KMS-11 (cell line): ENCODE measurements around the gene WFIKKN2.

Experiments
- H2AFZ ChIP-seq: fragments of 200-600 bp; sonication (generic); 2 replicates; pipeline ENCODE4 v1.6.1; 2016; ENCODE audit warnings: antibody characterized with exemption, mixed run types, low read depth
- H3K27ac ChIP-seq: fragments of 200-600 bp; sonication (generic); 2 replicates; pipeline ENCODE4 v1.6.1; 2016; ENCODE audit warnings: mild to moderate bottlenecking, mixed run types
- H3K27me3 ChIP-seq: fragments of 200-600 bp; sonication (generic); 2 replicates; pipeline ENCODE4 v1.6.1; 2017; ENCODE audit warnings: mild to moderate bottlenecking, low read depth, mixed run types, moderate library complexity; ENCODE audit not compliant: insufficient read depth
- H3K36me3 ChIP-seq: fragments of 200-600 bp; sonication (generic); 2 replicates; pipeline ENCODE4 v1.6.1; 2017; ENCODE audit warnings: mild to moderate bottlenecking, mixed run types; ENCODE audit not compliant: insufficient read depth
- H3K4me1 ChIP-seq: fragments of 200-600 bp; sonication (generic); 2 replicates; pipeline ENCODE4 v1.6.1; 2016; ENCODE audit warnings: mild to moderate bottlenecking, low read depth, mixed run types; ENCODE audit not compliant: poor library complexity, severe bottlenecking
- H3K4me2 ChIP-seq: fragments of 200-600 bp; sonication (generic); 2 replicates; pipeline ENCODE4 v1.7.0; 2016; ENCODE audit warnings: mild to moderate bottlenecking, mixed run types
- H3K4me3 ChIP-seq: fragments of 200-600 bp; sonication (generic); IDR thresholded peaks from 2 replicates; pipeline ENCODE4 v1.6.1; 2017; ENCODE audit warnings: low read depth, low read length, mixed read lengths; ENCODE audit not compliant: insufficient read depth
- H3K79me2 ChIP-seq: fragments of 200-600 bp; sonication (generic); 2 replicates; pipeline ENCODE4 v1.6.1; 2016; ENCODE audit warnings: low read depth, mixed run types; ENCODE audit not compliant: insufficient read depth
- H3K9ac ChIP-seq: fragments of 200-600 bp; sonication (generic); 2 replicates; pipeline ENCODE4 v1.6.1; 2016; ENCODE audit warnings: mild to moderate bottlenecking, mixed run types
- H4K20me1 ChIP-seq: fragments of 200-600 bp; sonication (generic); 2 replicates; pipeline ENCODE4 v1.6.1; 2016; ENCODE audit warnings: mild to moderate bottlenecking, mixed run types; ENCODE audit not compliant: insufficient read depth
- TF ChIP-seq, protein P1 (sequence below): fragments of 200-600 bp; sonication (generic); conservative IDR thresholded peaks from 2 replicates; pipeline ENCODE4 v1.6.1; 2017; ENCODE audit warnings: low read depth, mild to moderate bottlenecking, antibody characterized with exemption, low read length, moderate library complexity, mixed read lengths

Gene WFIKKN2

GRCh38 chr17:50837286-50837979 is 2.0 kb downstream of the WFIKKN2 start:
- no peaks in the 10 kb centered on the region for H4K20me1 ChIP-seq
- no peak overlapping the region for H2AFZ ChIP-seq
- TF ChIP-seq, protein P1, sequence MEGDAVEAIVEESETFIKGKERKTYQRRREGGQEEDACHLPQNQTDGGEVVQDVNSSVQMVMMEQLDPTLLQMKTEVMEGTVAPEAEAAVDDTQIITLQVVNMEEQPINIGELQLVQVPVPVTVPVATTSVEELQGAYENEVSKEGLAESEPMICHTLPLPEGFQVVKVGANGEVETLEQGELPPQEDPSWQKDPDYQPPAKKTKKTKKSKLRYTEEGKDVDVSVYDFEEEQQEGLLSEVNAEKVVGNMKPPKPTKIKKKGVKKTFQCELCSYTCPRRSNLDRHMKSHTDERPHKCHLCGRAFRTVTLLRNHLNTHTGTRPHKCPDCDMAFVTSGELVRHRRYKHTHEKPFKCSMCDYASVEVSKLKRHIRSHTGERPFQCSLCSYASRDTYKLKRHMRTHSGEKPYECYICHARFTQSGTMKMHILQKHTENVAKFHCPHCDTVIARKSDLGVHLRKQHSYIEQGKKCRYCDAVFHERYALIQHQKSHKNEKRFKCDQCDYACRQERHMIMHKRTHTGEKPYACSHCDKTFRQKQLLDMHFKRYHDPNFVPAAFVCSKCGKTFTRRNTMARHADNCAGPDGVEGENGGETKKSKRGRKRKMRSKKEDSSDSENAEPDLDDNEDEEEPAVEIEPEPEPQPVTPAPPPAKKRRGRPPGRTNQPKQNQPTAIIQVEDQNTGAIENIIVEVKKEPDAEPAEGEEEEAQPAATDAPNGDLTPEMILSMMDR: no peak
- no peak overlapping the region for H3K4me2 ChIP-seq
- H3K4me3 ChIP-seq: no peak overlapping the region
- H3K9ac ChIP-seq: no peak overlapping the region
- no peaks in the 10 kb centered on the region for H3K79me2 ChIP-seq
- no peaks in the 10 kb centered on the region for H3K27me3 ChIP-seq
- H3K36me3 ChIP-seq: no peaks in the 10 kb centered on the region
- no peaks in the 10 kb centered on the region for H3K4me1 ChIP-seq
- no peak overlapping the region for H3K27ac ChIP-seq

DNA sequence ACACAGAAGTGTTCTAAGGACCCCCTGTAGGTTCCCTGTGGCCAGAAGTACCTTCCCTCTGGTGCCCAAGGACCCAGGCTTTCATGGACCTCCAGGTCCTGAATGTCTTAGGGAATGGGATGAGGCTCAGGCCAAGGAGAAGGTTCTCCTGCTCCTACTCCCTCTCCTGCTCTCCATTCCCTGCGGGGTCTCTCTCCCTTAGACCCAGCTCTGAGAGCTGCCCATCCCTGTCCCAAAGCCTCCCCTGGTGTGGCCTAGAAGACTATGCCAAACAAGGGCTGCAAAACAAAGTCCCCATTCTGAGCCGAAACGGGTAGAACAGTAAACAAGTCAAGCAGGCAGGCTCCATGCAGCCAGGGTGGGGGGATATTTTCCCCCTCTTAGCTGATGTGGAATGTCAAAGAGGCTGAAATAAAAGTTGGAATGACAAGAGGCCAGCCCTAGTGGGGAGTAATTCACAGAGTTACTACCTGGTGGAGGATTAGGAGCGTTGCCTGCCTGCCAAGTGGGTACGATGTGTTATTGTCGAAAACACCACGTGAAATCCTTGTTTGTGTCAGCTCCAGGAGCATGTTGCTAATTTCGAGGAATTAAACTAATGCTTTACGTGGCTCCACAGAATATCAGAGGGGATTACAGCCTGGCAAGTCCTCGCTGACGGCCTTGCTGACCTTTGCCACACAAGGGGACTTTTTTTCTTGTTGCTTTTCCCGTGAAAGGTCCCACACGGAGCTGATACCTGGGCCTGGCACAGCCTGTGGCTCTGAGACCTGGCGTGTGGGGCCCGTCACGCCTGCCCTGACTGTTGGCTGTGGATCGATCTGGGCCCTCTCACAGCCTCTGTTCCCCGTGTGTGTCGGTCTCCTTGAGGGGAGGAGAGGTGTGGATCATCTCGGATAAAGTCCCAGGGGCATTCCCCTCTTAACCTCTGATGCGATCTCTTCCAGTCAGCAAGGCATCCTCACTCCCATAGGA is 2.9 kb downstream of the WFIKKN2 start:
- Histone ChIP-seq H3K4me1 (no peaks in the 10 kb centered on the region), H3K79me2 (no peaks in the 10 kb centered on the region), H3K36me3 (no peaks in the 10 kb centered on the region), H4K20me1 (no peaks in the 10 kb centered on the region), H2AFZ (no peak overlapping the region), H3K27me3 (no peaks in the 10 kb centered on the region), H3K27ac (no peak overlapping the region), H3K4me3 (no peak overlapping the region), H3K4me2 (no peak overlapping the region), H3K9ac (no peak overlapping the region)
- TF ChIP-seq, protein P1: no peak

- Histone ChIP-seq H2AFZ (no peak overlapping the region), H4K20me1 (no peaks in the 10 kb centered on the region), H3K9ac (no peak overlapping the region), H3K27me3 (no peaks in the 10 kb centered on the region), H3K36me3 (no peaks in the 10 kb centered on the region), H3K4me3 (no peak overlapping the region), H3K27ac (no peak overlapping the region), H3K4me1 (no peaks in the 10 kb centered on the region), H3K4me2 (no peak overlapping the region), H3K79me2 (no peaks in the 10 kb centered on the region)
- TF ChIP-seq, protein P1: no peak
These were observed 4.4 kb downstream of the WFIKKN2 start for GRCh38 chr17:50839591-50840310.

GRCh38 chr17:50840311-50840851 is 5.0 kb downstream of the WFIKKN2 start:
- TF ChIP-seq, protein P1: no peak

More at GRCh38 chr17:50840311-50840851, 5.0 kb downstream of the WFIKKN2 start:
- Histone ChIP-seq H3K36me3 (no peaks in the 10 kb centered on the region), H2AFZ (no peak overlapping the region), H3K4me3 (no peak overlapping the region), H4K20me1 (no peaks in the 10 kb centered on the region), H3K9ac (no peak overlapping the region), H3K4me2 (no peak overlapping the region), H3K79me2 (no peaks in the 10 kb centered on the region), H3K4me1 (no peaks in the 10 kb centered on the region), H3K27ac (no peak overlapping the region), H3K27me3 (no peaks in the 10 kb centered on the region)
